Dedifferentiated amniotic fluid mesenchymal stem cell (primary cell): ENCODE measurements around the gene FHL2.

Experiments used
- DNase-seq: peaks from one replicate; pipeline ENCODE4 v3.0.0-alpha.2; 2016; ENCODE audit errors: extremely low spot score

The FHL2 gene

GRCh38 chr2:105397953-105398335 is 907 bp downstream of the FHL2 start:
- DNase-seq, result no peak

DNA sequence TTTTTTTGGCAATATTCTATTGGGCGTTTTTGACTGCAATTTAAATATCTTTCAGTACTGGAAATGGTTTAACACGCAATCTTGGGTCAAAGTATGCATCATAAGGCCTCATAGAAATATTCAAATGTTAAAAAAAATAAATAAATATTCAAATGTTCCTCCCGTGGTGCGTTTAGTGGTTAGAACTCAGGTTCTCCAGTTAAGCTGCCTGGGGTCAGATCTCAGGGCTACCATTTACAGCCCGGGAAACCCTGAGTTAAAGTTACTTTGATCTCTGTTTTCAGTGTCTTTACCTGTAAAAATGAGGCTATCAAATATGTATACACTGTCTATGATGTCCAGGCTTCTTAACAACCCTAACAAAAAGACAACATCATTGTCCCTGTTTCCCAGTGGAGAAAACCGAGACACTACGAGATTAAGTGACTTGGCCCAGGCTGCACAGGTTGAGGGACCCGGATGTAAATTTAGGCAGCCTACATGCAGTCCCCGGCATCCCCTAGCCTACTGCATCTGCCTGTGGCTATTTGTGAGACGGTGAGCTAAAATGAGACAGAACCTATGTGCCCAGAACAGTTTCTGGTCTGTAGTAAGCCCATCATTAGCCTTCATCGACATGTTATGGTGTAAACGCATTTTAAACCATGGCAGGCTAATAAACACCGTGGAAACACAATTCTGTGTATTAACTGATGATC is 1.7 kb downstream of the FHL2 start:
- DNase-seq, result no peak

- DNase-seq, result peak; percentile 95
Observed at GRCh38 chr2:105396254-105397024, 2.4 kb downstream of the FHL2 start.

DNA sequence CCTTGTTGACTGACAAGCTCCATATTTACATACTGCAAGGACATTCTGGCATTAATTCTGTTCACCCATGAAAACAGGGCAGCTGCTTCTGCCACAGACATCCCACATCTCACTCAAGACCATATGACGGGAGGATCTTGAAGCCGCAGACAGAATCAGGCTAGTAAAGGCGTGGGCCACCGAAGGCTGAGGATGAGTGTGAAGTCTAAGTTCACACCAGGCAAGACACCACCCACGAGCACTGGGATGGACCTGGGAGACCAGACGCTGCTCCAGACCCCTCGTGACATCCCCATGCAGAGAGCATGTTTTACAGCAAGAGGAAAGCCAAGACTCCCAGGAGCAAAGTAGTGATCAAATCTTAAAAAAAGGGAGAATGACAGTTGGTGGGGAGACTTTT is 3.2 kb downstream of the FHL2 start:
- no peak for DNase-seq

GRCh38 chr2:105394951-105395611 is 3.8 kb downstream of the FHL2 start:
- no peak for DNase-seq

DNA sequence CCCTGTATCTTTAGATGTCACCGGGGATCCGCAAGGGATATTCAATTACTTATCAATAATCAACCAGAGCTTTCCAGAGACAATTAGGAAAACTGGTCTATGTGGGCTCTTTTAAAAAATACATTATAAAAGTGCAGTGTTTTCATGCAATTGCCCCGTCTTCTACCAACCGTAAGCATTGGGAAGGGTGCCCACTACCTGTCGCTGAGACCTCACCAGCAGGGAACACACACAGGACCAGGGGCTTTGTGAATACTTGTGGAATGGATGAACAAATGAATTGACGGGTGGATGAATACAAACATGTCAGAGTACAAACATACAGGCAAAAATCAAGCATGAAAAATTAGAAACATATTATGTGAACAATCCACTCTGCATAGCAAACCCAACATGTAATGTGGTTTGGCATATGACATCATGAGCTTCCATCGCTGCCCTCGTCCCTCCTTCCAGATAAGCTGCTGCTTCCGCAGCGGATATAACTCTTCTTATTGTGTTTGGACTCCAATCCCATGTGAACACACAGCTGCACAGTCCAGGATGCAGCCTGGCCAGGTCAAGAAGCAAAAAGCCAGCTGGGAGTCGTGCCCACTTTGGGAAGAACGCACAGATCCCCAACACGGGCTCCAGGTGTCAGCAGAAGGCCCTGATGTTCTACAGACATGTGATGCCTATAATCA is 5.3 kb downstream of the FHL2 start:
- DNase-seq, result peak; percentile 83

- no peak for DNase-seq
Observed at GRCh38 chr2:105391763-105392662, 6.8 kb downstream of the FHL2 start.

- DNase-seq, result no peak
Observed at GRCh38 chr2:105391058-105391627, 7.7 kb downstream of the FHL2 start.

GRCh38 chr2:105390454-105390853 is 8.4 kb downstream of the FHL2 start:
- no peak for DNase-seq

GRCh38 chr2:105388971-105389381 is 9.9 kb downstream of the FHL2 start:
- peak; percentile 93 for DNase-seq

DNA sequence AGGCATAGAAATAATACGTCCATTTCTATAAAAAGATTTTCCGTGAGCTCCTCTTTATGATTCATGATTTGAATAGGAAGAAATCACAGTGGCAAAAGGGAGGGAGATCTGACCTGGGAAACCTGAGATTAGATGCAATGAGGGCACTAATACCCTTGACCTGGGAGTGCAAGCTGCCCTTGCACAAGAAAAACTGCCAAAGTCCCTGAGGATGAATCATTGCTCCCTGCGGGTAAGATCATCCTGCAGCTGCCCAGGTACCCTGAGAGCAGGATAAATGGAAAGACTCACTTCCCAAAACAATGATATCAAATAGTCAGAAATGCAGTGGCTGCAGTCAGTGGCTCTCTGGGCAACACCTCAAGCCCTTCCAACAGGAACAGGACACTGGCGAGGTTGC is 11.6 kb downstream of the FHL2 start:
- no peak for DNase-seq

GRCh38 chr2:105385731-105386540 is 12.9 kb downstream of the FHL2 start:
- DNase-seq, result no peak

- DNase-seq, result no peak
Observed at GRCh38 chr2:105384861-105385260, 14.0 kb downstream of the FHL2 start.

- DNase-seq, result no peak
Observed at GRCh38 chr2:105384216-105384615, 14.6 kb downstream of the FHL2 start.

DNA sequence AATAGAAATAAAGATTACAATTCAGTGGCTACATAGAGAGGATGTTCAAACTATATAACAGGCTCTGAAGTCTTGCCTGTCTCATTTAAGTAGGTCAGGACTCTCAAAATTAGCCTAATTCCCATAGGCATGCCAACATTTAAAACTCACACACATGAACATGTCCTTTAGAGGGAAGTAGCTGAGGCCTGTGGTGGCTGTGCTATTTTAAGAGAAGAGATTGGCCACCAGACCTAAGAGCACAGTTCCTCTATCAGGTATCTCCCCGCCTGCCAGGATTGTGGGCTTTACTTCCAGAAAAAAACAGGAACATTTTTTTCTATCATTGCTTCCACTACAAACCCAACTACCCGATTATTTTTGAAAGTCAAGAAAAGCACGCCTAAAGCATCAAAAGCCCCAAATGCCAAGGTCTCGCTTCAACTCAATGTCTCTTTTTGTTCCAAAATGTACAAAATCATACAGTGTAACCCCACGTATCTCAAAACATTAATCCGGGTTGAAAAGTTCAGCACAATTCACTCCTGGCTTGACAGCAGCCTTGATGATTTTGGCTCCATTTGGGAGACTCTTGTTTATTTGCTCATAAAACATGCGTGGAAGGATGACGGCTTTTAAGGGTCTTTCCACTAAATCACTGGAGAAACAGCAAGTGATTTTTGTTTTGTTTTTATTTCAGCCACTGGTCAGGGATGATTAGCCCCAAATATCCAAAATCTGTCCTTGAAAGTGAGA is 15.3 kb downstream of the FHL2 start:
- no peak for DNase-seq

DNA sequence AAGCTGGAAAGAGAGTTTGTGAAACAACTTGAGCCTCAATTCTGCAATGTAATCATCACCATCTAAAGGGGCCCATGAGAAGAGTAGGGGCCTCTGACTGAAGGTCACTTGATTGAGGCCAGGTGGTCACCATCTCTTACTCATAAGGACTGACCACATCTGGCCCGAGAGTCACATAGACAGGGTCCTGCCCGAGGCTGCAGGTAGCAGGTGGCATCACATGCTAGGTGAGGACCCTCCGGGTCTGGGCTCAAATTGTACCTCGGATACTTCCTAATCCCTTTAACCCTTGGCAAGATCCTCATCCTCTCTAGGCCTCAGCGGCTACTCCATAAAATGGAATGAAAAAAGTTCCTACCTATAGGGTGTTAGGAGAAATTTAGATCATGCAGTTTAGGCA is 16.7 kb downstream of the FHL2 start:
- no peak for DNase-seq

- DNase-seq, result no peak
Observed at GRCh38 chr2:105381101-105381668, 17.7 kb downstream of the FHL2 start.

DNA sequence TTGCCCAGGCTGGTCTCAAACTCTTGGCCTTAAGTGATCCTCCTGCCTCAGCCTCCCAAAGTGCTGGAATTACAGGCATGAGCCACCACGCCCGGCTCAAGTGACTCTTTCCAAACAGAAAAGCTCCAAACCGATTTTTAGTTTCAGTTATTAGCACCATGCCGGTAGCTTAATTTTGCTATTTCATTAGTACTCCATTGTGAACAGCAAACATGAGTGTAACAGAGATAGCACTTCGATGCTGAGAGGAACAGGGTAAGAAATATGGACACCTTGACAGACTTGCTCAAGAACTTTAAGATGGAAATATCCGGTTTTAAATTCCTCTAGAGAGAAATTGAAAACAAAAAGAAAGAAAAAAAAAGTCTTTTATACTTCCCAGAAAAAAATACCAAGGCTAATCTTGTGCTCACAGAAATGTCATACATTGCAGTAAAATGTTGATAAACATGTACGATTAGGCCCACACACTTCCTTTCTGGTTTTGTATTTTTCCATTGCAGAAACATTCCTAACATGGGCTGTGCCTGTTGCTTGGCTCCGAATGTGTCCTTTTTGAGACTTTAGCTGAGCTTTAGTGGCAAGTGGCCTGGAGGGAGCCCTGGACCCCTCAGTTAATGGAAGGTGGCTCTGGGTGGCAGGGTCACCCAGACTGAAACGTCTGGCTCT is 18.3 kb downstream of the FHL2 start:
- peak; percentile 59 for DNase-seq
